NCI-H524 treated with DMSO at 0.1 percent for 48 hours (cell line): ENCODE data around the gene PI4KA.
"Not testable (repeated sequence)": the region's sequence is repeated elsewhere in the genome, so short reads cannot be mapped to it uniquely, and the experiment has no call there.

ENCODE experiments used
- DNase-seq: peaks from one replicate; lab custom pipeline; 2025; lab: John Stamatoyannopoulos, UW

Gene PI4KA

GRCh38 chr22:20847318-20847822 lies 11.2 kb downstream of the PI4KA start:
- DNase-seq, result no peak

- DNase-seq, result no peak
Measured at GRCh38 chr22:20844055-20845037, 14.3 kb downstream of the PI4KA start.

- no peak for DNase-seq
Measured at GRCh38 chr22:20843501-20843900, 15.1 kb downstream of the PI4KA start.

GRCh38 chr22:20840646-20841371 lies 17.8 kb downstream of the PI4KA start:
- no peak for DNase-seq

GRCh38 chr22:20839837-20840645 lies 18.6 kb downstream of the PI4KA start:
- no peak for DNase-seq

GRCh38 chr22:20839354-20839753 lies 19.3 kb downstream of the PI4KA start:
- not testable (repeated sequence) for DNase-seq

- no peak for DNase-seq
Measured at GRCh38 chr22:20836987-20837823, 21.4 kb downstream of the PI4KA start.

GRCh38 chr22:20834725-20835124 lies 23.9 kb downstream of the PI4KA start:
- no peak for DNase-seq

GRCh38 chr22:20834206-20834605 lies 24.4 kb downstream of the PI4KA start:
- no peak for DNase-seq

GRCh38 chr22:20833225-20833665 lies 25.4 kb downstream of the PI4KA start:
- DNase-seq, result no peak

GRCh38 chr22:20829491-20830134 lies 29.0 kb downstream of the PI4KA start:
- DNase-seq, result no peak

GRCh38 chr22:20826373-20827152 lies 32.0 kb downstream of the PI4KA start:
- DNase-seq, result not testable (repeated sequence)

GRCh38 chr22:20825624-20826023 lies 33.0 kb downstream of the PI4KA start:
- no peak for DNase-seq

- not testable (repeated sequence) for DNase-seq
Measured at GRCh38 chr22:20825216-20825615, 33.4 kb downstream of the PI4KA start.

- DNase-seq, result no peak
Measured at GRCh38 chr22:20823264-20823663, 35.3 kb downstream of the PI4KA start.

GRCh38 chr22:20822240-20822639 lies 36.4 kb downstream of the PI4KA start:
- DNase-seq, result no peak

GRCh38 chr22:20821717-20822239 lies 36.8 kb downstream of the PI4KA start:
- not testable (repeated sequence) for DNase-seq

- no peak for DNase-seq
Measured at GRCh38 chr22:20819471-20819870, 39.1 kb downstream of the PI4KA start.

GRCh38 chr22:20818471-20818870 lies 40.1 kb downstream of the PI4KA start:
- DNase-seq, result no peak
